Measurements from ENCODE around the gene EPS8.

EPS8 gene

GRCh38 chr12:15800278-15800677 lies 11.1 kb upstream of the EPS8 start:
- H2AFZ ChIP-seq (ENCODE audit: low read length) = no peak overlapping the region
- H3K4me3 ChIP-seq (ENCODE audit: low read length) = no peak overlapping the region
- no peaks in the 10 kb centered on the region for H4K20me1 ChIP-seq (ENCODE audit: insufficient read depth, low read length)
- H3K9me2 ChIP-seq (replicated peaks; ENCODE audit: insufficient read depth, low read length) = no peaks in the 10 kb centered on the region
- H3K9me3 ChIP-seq (replicated peaks; ENCODE audit: insufficient read depth, low read length) = no peaks in the 10 kb centered on the region
- DNase-seq = no peak
- no peak overlapping the region for H3K4me2 ChIP-seq (ENCODE audit: low read depth, low read length)
- no peaks in the 10 kb centered on the region for H3K79me2 ChIP-seq (ENCODE audit: low read length)
- H3K27me3 ChIP-seq (replicated peaks; ENCODE audit: insufficient read depth, low read length) = no peaks in the 10 kb centered on the region
- no peaks in the 10 kb centered on the region for H3K4me1 ChIP-seq (ENCODE audit: low read length)
- no peak overlapping the region for H3K9ac ChIP-seq (ENCODE audit: low read length)
- H3K36me3 ChIP-seq (replicated peaks; ENCODE audit: insufficient read depth, low read length) = no peaks in the 10 kb centered on the region
- no peak overlapping the region for H3K27ac ChIP-seq (ENCODE audit: low read length)
- TF ChIP-seq EZH2phosphoT487 (IDR thresholded peaks at IDR 0.05; ENCODE audit: low read length) (no peak), CTCF (IDR thresholded peaks at IDR 0.05; ENCODE audit: low read length) (no peak), EZH2 (optimal IDR thresholded peaks at IDR 0.05; ENCODE audit: low read depth, low read length) (no peak)
- no peaks in the 10 kb centered on the region for H3F3A ChIP-seq (ENCODE audit: insufficient read depth, low read length)

- Histone ChIP-seq H3K9me3 (replicated peaks; ENCODE audit: insufficient read depth, low read length) (no peaks in the 10 kb centered on the region), H3K4me2 (ENCODE audit: low read depth, low read length) (no peak overlapping the region), H3K27me3 (replicated peaks; ENCODE audit: insufficient read depth, low read length) (no peaks in the 10 kb centered on the region), H3K9ac (ENCODE audit: low read length) (no peak overlapping the region), H3K9me2 (replicated peaks; ENCODE audit: insufficient read depth, low read length) (no peaks in the 10 kb centered on the region), H3K27ac (ENCODE audit: low read length) (no peak overlapping the region), H3K4me1 (ENCODE audit: low read length) (no peaks in the 10 kb centered on the region), H3K36me3 (replicated peaks; ENCODE audit: insufficient read depth, low read length) (no peaks in the 10 kb centered on the region), H3F3A (ENCODE audit: insufficient read depth, low read length) (no peaks in the 10 kb centered on the region), H3K79me2 (ENCODE audit: low read length) (no peaks in the 10 kb centered on the region), H4K20me1 (ENCODE audit: insufficient read depth, low read length) (no peaks in the 10 kb centered on the region), H3K4me3 (ENCODE audit: low read length) (no peak overlapping the region), H2AFZ (ENCODE audit: low read length) (no peak overlapping the region)
- TF ChIP-seq EZH2 (optimal IDR thresholded peaks at IDR 0.05; ENCODE audit: low read depth, low read length) = no peak
- no peak for TF ChIP-seq CTCF (IDR thresholded peaks at IDR 0.05; ENCODE audit: low read length)
- no peak for DNase-seq
Measured at GRCh38 chr12:15797818-15798217, 8.6 kb upstream of the EPS8 start.

- Histone ChIP-seq H4K20me1 (ENCODE audit: insufficient read depth, low read length) (no peaks in the 10 kb centered on the region), H3K36me3 (replicated peaks; ENCODE audit: insufficient read depth, low read length) (no peaks in the 10 kb centered on the region), H3K27me3 (replicated peaks; ENCODE audit: insufficient read depth, low read length) (no peaks in the 10 kb centered on the region), H3K27ac (ENCODE audit: low read length) (no peak overlapping the region), H3K9me2 (replicated peaks; ENCODE audit: insufficient read depth, low read length) (no peaks in the 10 kb centered on the region), H3K9me3 (replicated peaks; ENCODE audit: insufficient read depth, low read length) (no peaks in the 10 kb centered on the region), H3K4me3 (ENCODE audit: low read length) (no peak overlapping the region), H2AFZ (ENCODE audit: low read length) (no peak overlapping the region), H3K79me2 (ENCODE audit: low read length) (no peaks in the 10 kb centered on the region), H3K9ac (ENCODE audit: low read length) (no peak overlapping the region), H3K4me2 (ENCODE audit: low read depth, low read length) (no peak overlapping the region), H3F3A (ENCODE audit: insufficient read depth, low read length) (no peaks in the 10 kb centered on the region), H3K4me1 (ENCODE audit: low read length) (no peaks in the 10 kb centered on the region)
- TF ChIP-seq EZH2 (optimal IDR thresholded peaks at IDR 0.05; ENCODE audit: low read depth, low read length) = no peak
- no peak for TF ChIP-seq CTCF (IDR thresholded peaks at IDR 0.05; ENCODE audit: low read length)
- TF ChIP-seq EZH2phosphoT487 (IDR thresholded peaks at IDR 0.05; ENCODE audit: low read length) = no peak
- DNase-seq = no peak
Measured at GRCh38 chr12:15796493-15797141, 7.4 kb upstream of the EPS8 start.

Data from MM.1S (cell line).